Limb (tissue), 2 donors: ENCODE results near the gene ZNF548.

Source experiments
- DNase-seq, 2 donors: peaks; one replicate each; pipeline ENCODE4 v3.0.0-alpha.2; 2016; ENCODE audit errors: extremely low spot score in 2 of 2

Gene ZNF548

DNA sequence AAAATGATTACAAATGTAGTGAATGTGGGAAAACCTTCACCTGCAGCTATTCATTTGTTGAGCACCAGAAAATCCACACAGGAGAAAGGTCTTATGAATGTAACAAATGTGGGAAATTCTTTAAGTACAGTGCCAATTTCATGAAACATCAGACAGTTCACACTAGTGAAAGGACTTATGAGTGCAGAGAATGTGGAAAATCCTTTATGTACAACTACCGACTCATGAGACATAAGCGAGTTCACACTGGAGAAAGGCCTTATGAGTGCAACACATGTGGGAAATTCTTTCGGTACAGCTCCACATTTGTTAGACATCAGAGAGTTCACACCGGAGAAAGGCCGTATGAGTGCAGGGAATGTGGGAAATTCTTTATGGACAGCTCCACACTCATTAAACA lies 9.2 kb downstream of the ZNF548 start:
- no peak for DNase-seq

DNA sequence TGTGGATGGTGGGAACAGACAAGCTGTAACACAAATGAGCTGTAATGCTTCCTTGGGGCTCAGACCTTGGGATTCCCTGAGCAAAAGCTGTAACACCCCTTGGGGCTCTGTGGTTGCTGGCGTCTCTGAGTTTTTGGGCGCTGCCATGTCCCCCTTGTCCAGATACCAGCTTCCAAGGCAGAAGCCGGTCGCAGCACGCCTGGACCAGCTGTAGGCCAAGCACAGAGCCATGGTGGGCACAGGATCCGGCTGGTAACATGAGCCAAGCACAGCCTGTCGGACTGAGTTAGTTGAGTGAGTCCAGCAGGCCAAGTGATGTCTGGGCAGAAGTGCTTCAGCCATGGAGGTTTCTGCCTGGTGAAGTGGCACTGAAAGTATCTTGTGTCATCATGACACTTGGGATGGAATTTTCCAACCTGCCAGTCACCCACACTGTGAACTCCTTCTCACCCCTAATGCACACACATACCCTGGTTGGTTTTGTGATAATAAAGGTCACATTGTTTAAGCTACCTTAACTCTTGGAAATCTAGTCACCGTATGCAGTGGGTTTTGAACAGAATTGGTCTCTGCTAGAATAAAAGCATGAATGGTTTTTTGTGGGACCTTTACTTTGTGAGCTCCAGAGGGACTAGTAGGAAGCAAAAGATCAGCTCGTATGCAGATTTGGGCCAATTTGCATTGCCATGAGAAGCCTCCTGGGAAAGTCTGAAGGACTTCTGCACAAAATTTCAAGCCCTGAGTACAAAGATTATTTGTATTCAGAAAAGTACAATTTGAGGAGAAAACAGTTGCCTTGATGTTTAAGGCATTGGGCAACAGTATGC lies 14.3 kb downstream of the ZNF548 start:
- no peak for DNase-seq

DNA sequence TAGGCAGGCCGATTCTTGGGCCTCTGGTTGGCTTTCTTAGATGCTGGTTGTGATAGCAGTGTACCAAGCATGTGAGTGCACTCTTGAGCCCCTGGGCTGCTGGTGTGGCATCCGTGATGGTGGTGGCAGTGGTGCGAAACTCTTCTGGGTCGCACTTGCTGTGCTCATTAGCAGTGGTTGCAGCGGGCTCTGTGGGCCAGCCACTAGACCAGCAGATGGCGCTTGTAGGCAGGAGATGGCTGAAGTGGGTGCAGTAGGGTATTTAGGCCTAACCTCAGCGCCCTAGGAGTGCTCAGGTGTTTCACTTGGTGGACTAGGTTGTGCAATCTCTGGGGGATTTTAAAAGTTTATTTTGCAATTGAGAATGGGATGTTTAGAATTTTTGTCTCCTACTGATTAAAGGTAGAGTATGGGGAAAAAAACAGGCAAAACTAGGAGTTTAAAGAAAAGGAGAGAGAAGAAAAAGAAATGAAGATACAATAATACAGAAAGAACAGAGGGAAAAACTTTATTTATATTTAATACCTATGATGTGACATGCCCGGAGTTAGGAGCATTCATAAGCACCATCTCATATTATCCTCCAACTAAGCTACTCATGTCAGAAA lies 17.0 kb downstream of the ZNF548 start:
- peak; percentile 37 to 68 for DNase-seq

DNA sequence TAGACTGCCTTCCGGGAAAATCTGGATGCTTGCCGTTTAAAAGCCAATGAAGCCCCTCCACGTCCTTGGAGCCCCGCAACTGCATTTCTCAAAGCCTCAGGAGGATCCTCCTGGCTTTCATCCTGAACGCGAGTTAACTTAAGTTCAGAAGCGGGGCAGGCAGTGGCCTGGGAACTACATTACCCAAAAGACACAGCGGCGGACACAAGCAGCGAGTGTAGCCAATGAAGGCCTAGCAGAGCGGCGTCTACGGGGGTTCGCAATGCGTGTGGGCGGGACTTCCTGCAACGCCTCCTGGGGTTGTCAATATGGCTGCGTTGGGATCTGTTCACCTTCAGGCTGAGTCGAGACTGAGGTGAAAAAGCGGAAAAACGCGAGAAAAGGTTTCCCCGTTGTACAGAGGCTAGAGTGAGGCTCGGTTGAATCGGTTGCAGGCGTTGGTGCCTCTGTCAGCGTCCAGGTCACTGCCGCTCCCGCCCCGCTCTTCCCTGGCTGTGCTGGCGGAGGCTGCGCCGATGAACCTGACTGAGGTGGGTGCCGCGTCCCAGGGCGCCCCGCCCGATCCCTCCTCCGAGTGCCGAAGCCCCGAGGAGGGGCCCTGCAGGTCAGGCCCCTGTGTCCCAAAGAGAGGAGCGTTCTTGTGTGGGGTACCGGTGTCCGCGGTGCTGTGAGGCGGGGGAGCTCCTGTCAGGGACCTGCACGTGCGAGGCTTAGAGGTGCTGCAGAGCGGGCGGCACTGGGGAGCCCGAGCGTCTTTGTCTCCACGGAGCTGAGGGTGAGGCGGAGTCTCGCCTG lies 21.4 kb downstream of the ZNF548 start, which contains the start of gene ZNF17:
Gene ZNF17 (plus strand): TSS at position 285 of the 795 bp plus-strand sequence. CDS start 2,455 bp downstream, outside the sequence.
- DNase-seq: peak; percentile 91 to 95

DNA sequence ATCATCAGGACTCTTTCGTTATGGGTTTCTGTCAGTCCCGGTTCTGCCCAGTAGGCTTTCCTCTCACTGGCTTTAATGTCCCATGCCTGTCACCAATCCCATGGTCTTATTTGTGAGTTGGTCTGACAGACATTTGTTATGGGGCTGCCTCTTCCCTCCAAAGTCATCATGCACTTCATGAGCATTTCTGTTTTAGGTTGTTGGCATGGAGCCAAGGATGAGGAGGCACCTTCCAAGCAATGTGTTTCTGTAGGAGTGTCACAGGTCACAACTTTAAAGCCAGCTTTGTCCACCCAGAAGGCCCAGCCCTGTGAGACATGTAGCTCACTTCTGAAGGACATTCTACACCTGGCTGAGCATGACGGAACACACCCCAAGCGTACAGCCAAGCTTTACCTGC lies 29.8 kb downstream of the ZNF548 start:
- no peak for DNase-seq

DNA sequence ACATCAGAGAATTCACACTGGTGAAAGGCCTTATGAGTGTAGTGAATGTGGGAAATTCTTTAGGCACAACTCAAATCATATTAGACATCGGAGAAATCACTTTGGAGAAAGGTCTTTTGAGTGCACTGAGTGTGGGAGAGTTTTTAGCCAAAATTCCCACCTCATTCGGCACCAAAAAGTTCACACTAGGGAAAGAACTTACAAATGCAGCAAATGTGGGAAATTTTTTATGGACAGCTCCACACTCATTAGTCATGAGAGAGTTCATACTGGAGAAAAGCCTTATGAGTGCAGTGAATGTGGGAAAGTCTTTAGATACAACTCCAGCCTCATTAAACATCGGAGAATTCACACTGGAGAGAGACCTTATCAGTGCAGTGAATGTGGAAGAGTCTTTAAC lies 31.4 kb downstream of the ZNF548 start:
- no peak for DNase-seq

DNA sequence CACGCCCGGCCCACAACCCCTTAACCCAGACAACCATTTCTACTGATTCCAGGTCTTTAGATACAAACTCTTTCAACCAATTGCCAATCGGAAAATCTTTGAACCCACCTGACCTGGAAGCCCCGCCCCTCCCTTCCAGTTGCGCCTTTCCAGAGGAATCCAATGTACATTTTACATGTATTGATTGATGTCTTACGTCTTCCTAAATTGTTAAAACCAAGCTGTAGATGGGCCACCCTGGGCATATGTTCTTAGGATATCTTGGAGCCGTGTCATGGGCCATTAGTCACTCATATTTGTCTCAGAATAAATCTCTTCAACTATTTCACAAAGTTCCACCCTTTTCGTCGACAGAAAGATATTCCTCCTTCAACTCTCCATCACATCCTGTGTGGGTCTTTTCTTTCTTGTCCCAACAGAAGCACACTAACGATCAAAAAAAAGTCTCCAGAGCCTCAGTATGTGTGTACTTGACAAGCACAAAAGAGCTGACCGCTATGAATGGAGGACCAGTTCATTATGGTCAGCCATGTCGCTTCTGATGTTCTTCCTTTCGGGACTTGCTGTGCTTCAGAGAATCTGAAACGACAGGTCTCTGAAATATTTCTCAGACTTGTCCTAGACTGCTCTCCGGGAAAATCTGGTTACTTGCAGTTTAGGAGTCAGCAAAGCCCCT lies 44.9 kb downstream of the ZNF548 start:
- peak in 1 of 2 donors; percentile 36 for DNase-seq

DNA sequence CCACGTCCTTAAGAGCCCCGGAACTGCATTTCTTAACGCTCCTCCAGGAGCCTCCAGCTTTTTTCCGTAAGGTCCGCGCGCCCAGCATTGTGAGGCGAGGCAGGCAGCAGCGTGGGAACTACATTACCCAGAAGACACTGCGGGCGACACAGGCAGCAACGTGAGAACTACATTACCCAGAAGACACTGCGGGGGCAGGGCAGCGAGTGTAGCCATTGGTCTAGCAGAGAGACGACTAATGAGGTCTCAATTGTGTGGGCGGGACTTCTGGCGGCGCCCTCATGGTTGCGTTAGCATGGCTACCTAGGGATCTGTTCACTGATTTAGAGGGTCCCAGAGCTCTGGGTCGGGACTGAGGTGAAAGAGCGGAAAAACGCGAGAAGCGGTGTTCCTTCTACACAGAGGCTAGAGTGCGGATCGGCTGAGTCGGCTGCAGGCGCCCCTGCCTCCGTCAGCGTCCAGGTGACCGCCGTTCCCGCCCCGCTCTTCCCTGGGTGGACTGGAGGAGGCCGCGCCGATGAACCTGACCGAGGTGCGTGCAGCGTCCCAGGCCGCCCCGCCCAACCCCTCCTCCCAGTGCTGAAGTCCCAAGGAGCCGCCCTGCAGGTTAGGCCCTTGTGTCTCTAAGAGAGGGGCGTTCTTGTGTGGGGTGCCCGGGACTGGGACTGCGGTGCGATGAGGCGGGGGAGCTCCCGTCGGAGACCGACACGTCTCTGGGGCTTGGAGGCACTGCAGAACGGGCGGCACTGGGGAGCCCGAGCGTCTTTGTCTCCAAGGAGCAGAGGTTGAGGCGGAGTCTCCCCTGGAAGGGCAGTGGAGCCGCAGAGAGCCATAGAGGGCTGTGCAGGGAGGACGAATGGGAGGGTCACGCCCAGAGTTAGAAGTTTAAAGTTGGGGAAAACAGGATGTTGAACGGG lies 45.7 kb downstream of the ZNF548 start, which contains the start of gene ZNF749:
Gene ZNF749 (plus strand): TSS at position 264 of the 917 bp plus-strand sequence. CDS start 254 bp downstream, at position 518.
- peak; percentile 97 to 98 for DNase-seq

DNA sequence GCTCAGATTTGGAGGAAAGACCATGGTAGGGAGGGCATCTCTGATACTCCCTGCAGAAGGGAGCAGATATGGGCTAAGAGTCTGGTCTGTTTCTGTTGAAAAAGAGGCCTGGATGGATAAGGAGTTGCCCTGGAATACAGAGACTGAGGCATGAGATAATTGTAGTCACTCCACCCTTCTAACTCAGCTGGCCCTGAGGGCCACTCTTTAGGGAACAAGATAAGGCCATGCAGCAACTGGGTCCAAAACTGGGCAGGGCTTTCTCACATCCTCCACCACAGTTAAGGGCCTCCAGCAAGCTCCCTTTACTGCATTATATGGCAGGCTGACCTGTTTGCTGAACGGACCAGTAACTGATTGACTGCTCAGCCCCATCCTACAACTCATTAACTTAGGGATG lies 46.8 kb downstream of the ZNF548 start:
- no peak for DNase-seq

DNA sequence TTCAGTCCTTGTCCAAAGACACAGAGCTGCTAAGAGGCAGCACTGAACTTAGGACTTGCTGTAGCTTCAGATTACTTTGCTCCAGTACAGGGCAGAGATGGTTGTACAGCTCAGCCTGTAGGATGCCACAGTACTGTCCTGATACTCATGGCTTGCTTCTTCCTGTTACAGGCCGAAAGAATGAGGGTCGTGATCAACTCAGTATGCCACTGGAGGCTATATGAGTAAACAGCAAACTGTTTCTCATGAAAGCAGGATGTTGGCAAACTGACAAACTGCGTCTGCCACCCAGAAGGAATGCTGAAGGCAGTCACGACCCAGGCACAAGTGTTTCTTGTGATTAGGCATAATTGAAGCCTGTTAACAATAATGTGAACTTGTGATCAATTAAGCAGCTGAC lies 48.3 kb downstream of the ZNF548 start:
- DNase-seq: no peak

DNA sequence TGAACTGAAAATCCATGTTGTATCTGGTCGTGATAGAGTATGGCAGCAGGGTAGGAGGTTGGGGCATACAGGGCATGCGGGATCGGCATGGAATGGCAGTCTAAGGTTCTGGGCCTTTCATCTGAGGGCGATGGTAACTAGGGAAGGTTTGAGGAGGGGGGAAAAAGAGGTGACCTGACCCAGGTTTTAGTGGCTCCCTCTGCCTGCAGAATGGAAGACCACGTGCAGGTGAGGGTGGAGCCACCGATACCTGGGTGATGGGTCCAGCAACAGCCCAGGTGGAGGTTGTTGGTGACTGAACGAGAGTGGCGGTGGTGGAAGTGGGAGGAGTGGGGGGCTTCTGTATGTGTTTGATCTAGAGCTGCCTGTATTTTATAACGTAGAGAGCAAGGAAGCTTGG lies 49.3 kb downstream of the ZNF548 start:
- no peak for DNase-seq

DNA sequence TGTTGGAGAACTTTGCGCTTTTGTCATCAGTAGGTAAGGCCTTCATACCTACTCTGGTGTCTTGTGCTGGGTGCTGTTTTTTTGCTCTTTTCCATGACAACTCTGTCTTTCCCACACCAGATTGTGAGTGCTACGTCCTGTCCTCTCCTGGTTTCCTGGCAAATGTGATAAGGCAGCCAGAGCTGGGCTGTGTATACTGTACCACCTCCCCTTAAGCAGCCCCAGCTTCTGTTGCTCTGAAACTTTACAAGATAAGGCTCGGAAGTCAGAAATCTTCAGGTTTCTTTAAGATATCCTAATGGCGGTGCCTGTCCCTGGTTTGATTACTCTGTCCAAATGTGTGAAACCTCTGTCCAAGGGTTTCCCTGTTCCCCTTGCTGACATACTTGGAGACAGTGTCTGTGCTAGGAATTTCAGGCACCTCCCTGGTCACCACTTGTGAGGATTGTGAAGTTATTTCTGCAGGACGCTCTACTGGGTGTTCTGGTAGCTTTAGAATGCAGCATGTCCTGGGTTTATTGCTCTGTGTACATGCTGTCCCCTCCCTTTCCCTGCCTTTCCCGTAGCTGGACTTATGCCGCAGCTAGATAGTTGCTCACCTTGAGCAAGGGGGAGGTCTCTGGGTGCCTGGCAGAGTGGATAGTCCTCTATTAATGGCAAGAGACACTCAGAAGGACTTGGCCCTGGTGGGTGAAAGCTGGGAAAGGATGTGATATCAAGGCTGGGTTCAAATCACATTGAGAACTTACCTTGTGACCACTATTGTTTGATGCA lies 52.5 kb downstream of the ZNF548 start:
- DNase-seq: no peak

DNA sequence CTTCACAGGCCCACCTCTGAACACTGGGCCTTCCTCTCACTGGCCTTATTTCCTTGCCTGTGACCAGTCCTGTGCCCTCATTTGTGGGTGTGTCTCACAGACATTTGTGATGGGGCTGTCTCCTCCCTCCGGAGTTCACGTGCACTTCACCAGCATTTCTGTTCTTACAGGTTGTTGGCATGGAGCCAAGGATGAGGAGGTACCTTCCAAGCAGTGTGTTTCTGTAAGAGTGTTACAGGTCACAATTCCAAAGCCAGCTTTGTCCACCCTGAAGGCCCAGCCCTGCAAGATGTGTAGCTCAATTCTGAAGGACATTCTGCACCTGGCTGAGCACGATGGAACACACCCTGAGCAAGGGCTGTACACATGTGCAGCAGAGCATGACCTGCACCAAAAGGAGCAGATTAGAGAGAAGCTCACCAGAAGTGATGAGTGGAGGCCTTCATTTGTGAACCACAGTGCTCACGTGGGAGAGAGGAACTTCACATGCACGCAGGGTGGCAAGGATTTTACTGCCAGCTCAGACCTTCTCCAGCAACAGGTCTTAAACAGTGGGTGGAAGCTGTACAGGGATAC lies 53.6 kb downstream of the ZNF548 start:
- no peak for DNase-seq

DNA sequence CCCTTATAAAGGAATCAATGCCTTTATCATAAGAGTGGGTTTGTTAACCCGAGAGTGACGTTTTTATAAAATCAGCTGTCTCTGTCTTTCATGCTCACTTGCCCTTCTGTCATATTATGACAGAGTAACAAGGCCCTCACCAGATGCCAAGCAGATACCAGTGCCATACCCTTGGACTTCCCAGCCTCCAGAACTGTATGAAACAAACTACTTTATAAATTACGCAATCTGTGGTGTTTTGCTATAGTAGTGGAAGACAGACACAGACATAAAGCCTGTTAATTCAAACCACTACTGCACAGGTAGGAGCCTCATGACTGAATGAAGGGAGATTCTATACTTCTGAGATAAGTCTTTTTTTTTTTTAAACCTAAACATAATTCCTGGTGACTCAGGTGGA lies 62.7 kb downstream of the ZNF548 start:
- DNase-seq: no peak
